NK-92 (cell line): ENCODE data around the gene INSM2.

ENCODE experiments used
- DNase-seq: peaks from one replicate; lab custom pipeline; 2025; ENCODE audit not compliant: unreplicated experiment; lab: John Stamatoyannopoulos, UW

Gene INSM2, protein sequence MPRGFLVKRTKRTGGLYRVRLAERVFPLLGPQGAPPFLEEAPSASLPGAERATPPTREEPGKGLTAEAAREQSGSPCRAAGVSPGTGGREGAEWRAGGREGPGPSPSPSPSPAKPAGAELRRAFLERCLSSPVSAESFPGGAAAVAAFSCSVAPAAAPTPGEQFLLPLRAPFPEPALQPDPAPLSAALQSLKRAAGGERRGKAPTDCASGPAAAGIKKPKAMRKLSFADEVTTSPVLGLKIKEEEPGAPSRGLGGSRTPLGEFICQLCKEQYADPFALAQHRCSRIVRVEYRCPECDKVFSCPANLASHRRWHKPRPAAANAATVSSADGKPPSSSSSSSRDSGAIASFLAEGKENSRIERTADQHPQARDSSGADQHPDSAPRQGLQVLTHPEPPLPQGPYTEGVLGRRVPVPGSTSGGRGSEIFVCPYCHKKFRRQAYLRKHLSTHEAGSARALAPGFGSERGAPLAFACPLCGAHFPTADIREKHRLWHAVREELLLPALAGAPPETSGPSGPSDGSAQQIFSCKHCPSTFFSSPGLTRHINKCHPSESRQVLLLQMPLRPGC

DNA sequence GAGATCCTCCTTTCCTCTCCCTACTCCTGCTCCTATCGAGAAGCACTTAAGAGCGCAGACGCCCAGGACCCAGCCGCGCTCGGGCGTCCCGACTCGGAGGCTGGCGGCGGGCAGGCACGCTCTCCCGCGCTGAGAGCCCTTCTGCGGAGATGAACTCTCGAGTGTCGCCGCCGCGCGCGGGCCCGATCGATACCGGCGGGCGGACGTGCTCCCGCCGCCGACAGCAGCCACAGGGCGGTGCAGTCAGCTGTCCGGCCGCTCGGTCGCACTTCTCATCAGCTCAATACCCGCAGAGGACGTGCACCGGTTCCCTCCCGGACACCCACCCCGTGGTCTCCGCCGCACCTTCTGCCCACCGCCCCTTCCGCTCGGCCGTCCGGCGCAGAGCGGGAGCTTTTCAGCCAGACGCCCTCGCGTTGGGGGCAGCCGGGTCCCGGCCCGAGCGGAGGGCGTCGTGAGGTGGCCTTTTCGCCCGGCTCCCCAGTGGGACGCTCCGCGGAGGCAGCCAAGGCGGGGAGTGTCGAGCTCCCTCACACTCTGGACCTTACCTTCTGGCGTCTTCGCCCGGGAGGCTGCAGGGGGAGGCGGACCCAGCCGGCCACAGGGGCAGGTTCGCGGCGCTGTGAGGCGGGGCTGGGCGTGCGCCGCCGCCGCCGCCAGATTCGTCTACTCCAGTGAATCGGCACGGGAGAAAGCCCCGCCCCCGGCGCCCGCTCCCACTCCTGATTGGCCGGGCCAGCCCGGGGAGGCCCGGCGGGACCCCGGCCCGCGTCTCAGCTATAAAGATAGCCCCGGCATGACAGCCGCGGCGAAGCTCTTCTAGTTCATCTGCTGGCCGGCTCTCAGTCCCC, at the start of gene INSM2:
Gene INSM2 (plus strand): TSS at position 808 of the 851 bp plus-strand sequence. CDS start 89 bp downstream, outside the sequence.
- DNase-seq = no peak

- no peak for DNase-seq
These were observed 41.4 kb upstream of the INSM2 start for GRCh38 chr14:35492569-35493014.

DNA sequence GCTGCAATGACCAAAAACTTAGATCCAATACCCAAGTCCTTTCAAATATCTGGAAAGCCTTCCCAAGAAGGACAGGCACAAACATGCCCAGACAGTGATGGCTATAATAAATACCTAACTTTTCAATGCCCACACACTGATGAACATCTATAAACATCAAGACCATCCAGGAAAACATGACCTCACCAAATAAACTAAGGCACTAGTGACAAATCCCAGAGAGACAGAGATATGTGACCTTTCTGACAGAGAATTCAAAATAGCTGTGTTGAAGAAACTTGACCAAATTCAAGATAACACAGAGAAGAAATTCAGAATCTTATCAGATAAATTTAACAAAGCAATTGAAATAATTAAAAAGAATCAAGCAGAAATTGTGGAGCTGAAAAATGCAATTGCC, 38.7 kb upstream of the INSM2 start:
- no peak for DNase-seq

DNA sequence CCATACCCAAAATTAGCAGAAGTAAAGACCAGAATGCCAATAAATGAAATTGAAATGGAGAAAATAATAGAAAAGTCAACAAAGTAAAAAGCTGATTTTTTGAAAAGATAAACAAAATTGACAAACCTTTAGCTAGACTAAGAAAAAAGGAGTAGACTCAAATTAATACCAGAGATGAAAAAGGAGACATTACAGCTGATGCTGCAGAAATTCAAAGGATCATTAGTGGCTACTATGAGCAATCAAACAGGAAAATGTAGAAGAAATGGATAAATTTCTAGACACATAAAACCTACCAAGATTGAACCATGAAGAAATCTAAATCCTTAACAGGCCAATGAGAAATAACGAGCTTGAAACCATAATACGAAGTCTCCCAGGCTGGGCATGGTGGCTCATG, 34.8 kb upstream of the INSM2 start:
- DNase-seq = no peak

- DNase-seq = no peak
These were observed 30.3 kb upstream of the INSM2 start for GRCh38 chr14:35503646-35504045.

GRCh38 chr14:35504260-35504659, 29.7 kb upstream of the INSM2 start:
- no peak for DNase-seq

DNA sequence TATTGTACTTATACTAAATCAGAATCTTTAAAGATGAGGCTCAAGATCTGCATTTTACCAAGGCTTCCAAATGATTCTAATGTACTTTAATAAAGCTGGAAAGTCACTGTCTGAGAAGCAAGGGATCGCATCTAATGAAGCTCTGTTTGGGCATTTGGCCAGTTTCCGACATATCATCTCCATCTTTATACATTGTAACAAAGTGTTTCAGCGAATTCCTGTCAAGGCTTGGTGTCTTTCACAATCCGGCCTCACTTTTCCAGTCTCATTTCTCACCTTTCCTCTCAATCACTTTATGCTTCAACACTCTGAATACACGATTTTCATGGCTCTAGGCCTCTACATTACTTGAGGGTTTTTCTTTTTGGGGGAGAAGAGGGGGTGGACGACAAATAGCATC, 27.5 kb upstream of the INSM2 start:
- no peak for DNase-seq

DNA sequence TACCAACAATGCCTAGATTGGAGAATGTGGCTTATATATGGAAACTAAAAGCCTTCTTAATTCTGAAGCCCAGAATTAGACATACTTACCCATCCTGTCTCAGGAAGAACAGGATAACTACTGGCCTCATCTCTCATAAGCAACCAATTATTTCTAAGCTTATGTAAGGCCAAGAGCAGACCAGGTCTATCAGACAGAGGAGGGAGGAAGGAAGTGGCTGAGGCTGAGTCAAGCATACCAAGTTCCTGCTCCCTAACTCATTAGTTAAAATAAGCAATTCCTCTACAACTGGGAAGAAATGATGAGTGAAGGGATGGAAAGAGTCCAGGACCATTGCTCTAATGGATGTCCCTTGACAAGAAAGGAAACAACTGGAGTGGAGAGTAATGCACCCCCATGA, 27.0 kb upstream of the INSM2 start:
- no peak for DNase-seq

- DNase-seq = no peak
These were observed 24.1 kb upstream of the INSM2 start for GRCh38 chr14:35509846-35510245.

GRCh38 chr14:35512765-35513164, 21.2 kb upstream of the INSM2 start:
- no peak for DNase-seq

DNA sequence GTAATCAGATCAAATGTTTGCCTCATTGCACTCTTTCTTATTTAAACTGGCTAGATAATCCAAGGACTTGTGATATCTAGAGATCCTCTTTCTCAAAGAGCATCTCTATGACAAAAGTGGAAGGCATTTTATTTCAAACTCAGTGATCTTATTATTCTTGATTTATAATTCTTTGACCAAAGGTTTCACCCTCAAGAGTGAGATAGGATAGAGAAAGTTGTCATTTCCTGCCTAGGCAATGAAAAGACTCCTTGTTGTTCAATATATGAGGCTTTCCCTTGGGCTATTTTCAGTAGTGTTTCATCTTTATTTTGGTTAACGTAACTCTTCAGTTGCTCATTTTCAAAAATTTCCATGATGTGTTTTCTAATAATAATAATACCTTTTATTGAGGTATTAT, 18.0 kb upstream of the INSM2 start:
- DNase-seq = no peak

DNA sequence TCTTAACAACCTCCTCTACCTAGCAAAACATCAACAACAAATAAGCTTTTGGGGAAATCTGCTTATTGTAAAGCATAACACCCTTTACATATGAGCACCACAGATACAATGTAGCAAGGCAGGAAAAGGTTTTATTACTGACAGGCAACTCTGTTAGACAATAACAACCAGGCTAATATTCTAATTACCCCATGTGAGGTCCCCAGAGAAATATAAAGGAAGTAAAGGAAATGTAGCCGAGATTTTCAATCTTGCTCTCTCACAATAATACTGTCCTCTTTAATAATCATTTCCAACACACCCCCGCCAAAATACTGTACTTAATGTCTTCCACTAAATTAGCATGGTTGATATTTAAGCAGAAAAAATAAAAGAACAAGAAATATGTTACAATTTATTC, 14.0 kb upstream of the INSM2 start:
- DNase-seq = no peak

GRCh38 chr14:35525695-35526094, 8.3 kb upstream of the INSM2 start:
- DNase-seq = no peak

DNA sequence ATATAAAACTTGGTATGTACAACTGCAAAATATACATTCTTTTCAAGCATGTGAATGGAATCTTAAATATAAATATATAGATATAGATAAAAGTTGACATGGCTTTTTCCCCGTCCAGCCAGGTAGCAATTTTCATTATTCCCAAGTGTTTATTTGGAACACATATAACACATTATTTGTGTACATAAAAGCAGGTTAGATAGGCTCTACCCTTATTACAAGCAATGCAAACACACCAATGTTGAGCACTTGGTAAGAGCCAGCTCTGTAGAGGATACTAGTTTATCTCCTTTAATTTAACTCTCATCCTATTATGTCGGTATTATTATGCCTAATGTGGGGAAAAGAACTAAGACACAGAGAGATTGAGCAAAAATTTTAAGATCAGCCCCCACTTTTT, 7.0 kb upstream of the INSM2 start:
- DNase-seq = no peak

DNA sequence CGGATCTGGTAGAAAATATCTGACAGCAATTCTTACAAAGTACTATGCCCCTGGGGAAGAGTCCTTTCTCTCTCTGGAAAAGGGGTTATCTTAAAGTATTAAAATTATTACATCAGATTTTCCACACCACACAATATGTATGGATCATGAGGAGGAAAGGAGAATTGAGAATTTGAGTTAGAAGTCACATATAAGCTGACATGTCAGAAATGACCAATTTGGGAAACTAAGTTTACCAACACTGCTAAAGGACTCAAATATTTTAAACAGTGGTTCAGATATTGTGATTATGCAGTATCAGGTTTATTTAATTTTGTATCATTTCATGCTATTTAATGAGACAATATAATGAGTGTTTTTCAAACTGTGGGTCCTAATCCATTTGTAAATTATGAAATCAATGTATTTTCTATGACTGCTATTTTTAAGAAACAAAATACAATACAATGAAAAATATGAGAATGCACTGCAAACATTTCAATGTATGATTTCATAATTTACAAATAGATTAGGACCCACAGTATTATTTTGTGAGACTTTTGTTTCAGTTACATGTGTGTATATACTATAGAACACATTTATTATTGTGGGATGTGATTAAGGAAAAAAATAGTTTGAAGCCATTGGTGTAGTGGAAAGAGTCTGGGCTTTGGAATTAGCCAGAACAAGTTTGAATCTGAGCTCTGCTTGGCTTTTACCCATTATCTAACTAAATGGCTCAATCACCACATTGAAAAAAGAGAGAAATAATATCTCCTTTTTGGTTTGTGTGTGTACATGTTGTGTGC, 1.8 kb upstream of the INSM2 start:
- DNase-seq = no peak

- no peak for DNase-seq
These were observed 1.1 kb upstream of the INSM2 start for GRCh38 chr14:35532783-35533356.

- no peak for DNase-seq
These were observed 376 bp downstream of the INSM2 start for GRCh38 chr14:35534208-35534872.

DNA sequence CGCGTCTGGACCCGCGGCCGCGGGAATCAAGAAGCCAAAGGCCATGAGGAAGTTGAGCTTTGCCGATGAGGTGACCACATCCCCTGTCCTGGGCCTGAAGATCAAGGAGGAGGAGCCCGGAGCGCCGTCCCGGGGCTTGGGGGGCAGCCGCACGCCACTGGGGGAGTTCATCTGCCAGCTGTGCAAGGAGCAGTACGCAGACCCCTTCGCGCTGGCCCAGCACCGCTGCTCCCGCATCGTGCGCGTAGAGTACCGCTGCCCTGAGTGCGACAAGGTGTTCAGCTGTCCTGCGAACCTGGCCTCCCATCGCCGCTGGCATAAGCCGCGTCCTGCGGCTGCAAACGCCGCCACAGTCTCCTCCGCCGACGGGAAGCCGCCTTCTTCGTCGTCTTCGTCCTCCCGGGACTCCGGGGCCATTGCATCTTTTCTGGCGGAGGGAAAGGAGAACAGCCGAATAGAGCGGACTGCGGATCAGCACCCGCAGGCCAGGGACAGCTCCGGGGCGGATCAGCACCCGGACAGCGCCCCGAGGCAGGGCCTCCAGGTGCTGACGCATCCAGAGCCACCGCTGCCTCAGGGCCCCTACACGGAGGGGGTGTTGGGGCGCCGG, 1.0 kb downstream of the INSM2 start:
- no peak for DNase-seq

GRCh38 chr14:35535483-35536112, 1.6 kb downstream of the INSM2 start:
- no peak for DNase-seq
